ENCODE results near the gene LARGE1. TPM values are rescaled to one million over a fixed set of nuclear protein-coding genes. Genes with fewer than 3 reads are reported as not detected.

The LARGE1 gene
- polyA plus RNA-seq, 1 donor = 17.8 TPM

GRCh38 chr22:33512908-33513307, 407.4 kb downstream of the LARGE1 start:
- Histone ChIP-seq H3K36me3 (ENCODE audit: control insufficient read depth, insufficient read depth, low read length) (no peaks in the 10 kb centered on the region), H3K9me3 (ENCODE audit: control insufficient read depth, low read depth, low read length) (no peaks in the 10 kb centered on the region), H3K27ac (ENCODE audit: low read length) (no peak overlapping the region), H3K4me1 (ENCODE audit: control insufficient read depth, insufficient read depth, low read length) (peaks cover 5% of the 10 kb centered on the region), H3K27me3 (ENCODE audit: control insufficient read depth, insufficient read depth, low read length) (no peaks in the 10 kb centered on the region), H3K4me3 (ENCODE audit: low read length) (no peak overlapping the region)
- no peak for DNase-seq
- no CpG with 5 or more reads among the region's 3 CpGs for WGBS (ENCODE audit: insufficient coverage, low lambda C conversion rate)

- Histone ChIP-seq H3K27me3 (ENCODE audit: control insufficient read depth, insufficient read depth, low read length) (no peaks in the 10 kb centered on the region), H3K27ac (ENCODE audit: low read length) (no peak overlapping the region), H3K36me3 (ENCODE audit: control insufficient read depth, insufficient read depth, low read length) (no peaks in the 10 kb centered on the region), H3K4me1 (ENCODE audit: control insufficient read depth, insufficient read depth, low read length) (peaks cover under 1% of the 10 kb centered on the region), H3K9me3 (ENCODE audit: control insufficient read depth, low read depth, low read length) (no peaks in the 10 kb centered on the region), H3K4me3 (ENCODE audit: low read length) (no peak overlapping the region)
- peak in 1 of 2 donors; percentile 45 for DNase-seq
- no CpG with 5 or more reads among the region's 6 CpGs for WGBS (ENCODE audit: insufficient coverage, low lambda C conversion rate)
Measured at GRCh38 chr22:33510429-33510904, 409.8 kb downstream of the LARGE1 start.

GRCh38 chr22:33504941-33505625, 415.2 kb downstream of the LARGE1 start:
- no peaks in the 10 kb centered on the region for H3K27me3 ChIP-seq (ENCODE audit: control insufficient read depth, insufficient read depth, low read length)
- WGBS (ENCODE audit: insufficient coverage, low lambda C conversion rate) = no CpG with 5 or more reads among the region's 7 CpGs
- DNase-seq = no peak
- no peaks in the 10 kb centered on the region for H3K36me3 ChIP-seq (ENCODE audit: control insufficient read depth, insufficient read depth, low read length)
- H3K27ac ChIP-seq (ENCODE audit: low read length) = no peak overlapping the region
- H3K4me3 ChIP-seq (ENCODE audit: low read length) = no peak overlapping the region
- no peaks in the 10 kb centered on the region for H3K4me1 ChIP-seq (ENCODE audit: control insufficient read depth, insufficient read depth, low read length)
- no peaks in the 10 kb centered on the region for H3K9me3 ChIP-seq (ENCODE audit: control insufficient read depth, low read depth, low read length)

- no peak overlapping the region for H3K27ac ChIP-seq (ENCODE audit: low read length)
- no peaks in the 10 kb centered on the region for H3K36me3 ChIP-seq (ENCODE audit: control insufficient read depth, insufficient read depth, low read length)
- no peaks in the 10 kb centered on the region for H3K9me3 ChIP-seq (ENCODE audit: control insufficient read depth, low read depth, low read length)
- DNase-seq = no peak
- no peak overlapping the region for H3K4me3 ChIP-seq (ENCODE audit: low read length)
- peaks cover 9% of the 10 kb centered on the region for H3K4me1 ChIP-seq (ENCODE audit: control insufficient read depth, insufficient read depth, low read length)
- WGBS (ENCODE audit: insufficient coverage, low lambda C conversion rate) = no CpG with 5 or more reads among the region's 5 CpGs
- H3K27me3 ChIP-seq (ENCODE audit: control insufficient read depth, insufficient read depth, low read length) = no peaks in the 10 kb centered on the region
Measured at GRCh38 chr22:33496112-33496511, 424.2 kb downstream of the LARGE1 start.

GRCh38 chr22:33493476-33494205, 426.6 kb downstream of the LARGE1 start:
- Histone ChIP-seq H3K4me3 (ENCODE audit: low read length) (no peak overlapping the region), H3K27ac (ENCODE audit: low read length) (no peak overlapping the region), H3K9me3 (ENCODE audit: control insufficient read depth, low read depth, low read length) (no peaks in the 10 kb centered on the region), H3K4me1 (ENCODE audit: control insufficient read depth, insufficient read depth, low read length) (peaks cover 9% of the 10 kb centered on the region), H3K27me3 (ENCODE audit: control insufficient read depth, insufficient read depth, low read length) (no peaks in the 10 kb centered on the region), H3K36me3 (ENCODE audit: control insufficient read depth, insufficient read depth, low read length) (no peaks in the 10 kb centered on the region)
- no peak for DNase-seq
- WGBS (ENCODE audit: insufficient coverage, low lambda C conversion rate) = no CpG with 5 or more reads among the region's 4 CpGs

GRCh38 chr22:33492210-33492651, 428.0 kb downstream of the LARGE1 start:
- no peak overlapping the region for H3K27ac ChIP-seq (ENCODE audit: low read length)
- no peaks in the 10 kb centered on the region for H3K9me3 ChIP-seq (ENCODE audit: control insufficient read depth, low read depth, low read length)
- DNase-seq = peak; percentile 65 to 91
- no peak overlapping the region for H3K4me3 ChIP-seq (ENCODE audit: low read length)
- no peaks in the 10 kb centered on the region for H3K36me3 ChIP-seq (ENCODE audit: control insufficient read depth, insufficient read depth, low read length)
- peaks cover 9% of the 10 kb centered on the region for H3K4me1 ChIP-seq (ENCODE audit: control insufficient read depth, insufficient read depth, low read length)
- WGBS (ENCODE audit: insufficient coverage, low lambda C conversion rate) = no CpG with 5 or more reads among the region's 4 CpGs
- H3K27me3 ChIP-seq (ENCODE audit: control insufficient read depth, insufficient read depth, low read length) = no peaks in the 10 kb centered on the region

GRCh38 chr22:33487041-33487716, 433.1 kb downstream of the LARGE1 start:
- Histone ChIP-seq H3K27ac (ENCODE audit: low read length) (no peak overlapping the region), H3K4me1 (ENCODE audit: control insufficient read depth, insufficient read depth, low read length) (peaks cover 5% of the 10 kb centered on the region), H3K36me3 (ENCODE audit: control insufficient read depth, insufficient read depth, low read length) (no peaks in the 10 kb centered on the region), H3K27me3 (ENCODE audit: control insufficient read depth, insufficient read depth, low read length) (no peaks in the 10 kb centered on the region), H3K9me3 (ENCODE audit: control insufficient read depth, low read depth, low read length) (no peaks in the 10 kb centered on the region), H3K4me3 (ENCODE audit: low read length) (no peak overlapping the region)
- DNase-seq = no peak
- WGBS (ENCODE audit: insufficient coverage, low lambda C conversion rate) = 100% methylated on average over 2 of the region's 6 CpGs

GRCh38 chr22:33481550-33481949, 438.7 kb downstream of the LARGE1 start:
- peaks cover 4% of the 10 kb centered on the region for H3K4me1 ChIP-seq (ENCODE audit: control insufficient read depth, insufficient read depth, low read length)
- no peak for DNase-seq
- H3K27me3 ChIP-seq (ENCODE audit: control insufficient read depth, insufficient read depth, low read length) = no peaks in the 10 kb centered on the region
- no CpG with 5 or more reads among the region's 5 CpGs for WGBS (ENCODE audit: insufficient coverage, low lambda C conversion rate)
- H3K9me3 ChIP-seq (ENCODE audit: control insufficient read depth, low read depth, low read length) = no peaks in the 10 kb centered on the region
- no peak overlapping the region for H3K27ac ChIP-seq (ENCODE audit: low read length)
- H3K4me3 ChIP-seq (ENCODE audit: low read length) = no peak overlapping the region
- H3K36me3 ChIP-seq (ENCODE audit: control insufficient read depth, insufficient read depth, low read length) = no peaks in the 10 kb centered on the region

GRCh38 chr22:33477120-33478111, 442.9 kb downstream of the LARGE1 start:
- Histone ChIP-seq H3K9me3 (ENCODE audit: control insufficient read depth, low read depth, low read length) (no peaks in the 10 kb centered on the region), H3K27ac (ENCODE audit: low read length) (no peak overlapping the region), H3K4me1 (ENCODE audit: control insufficient read depth, insufficient read depth, low read length) (peaks cover 4% of the 10 kb centered on the region), H3K4me3 (ENCODE audit: low read length) (no peak overlapping the region), H3K36me3 (ENCODE audit: control insufficient read depth, insufficient read depth, low read length) (no peaks in the 10 kb centered on the region), H3K27me3 (ENCODE audit: control insufficient read depth, insufficient read depth, low read length) (no peaks in the 10 kb centered on the region)
- 73% methylated on average over 3 of the region's 13 CpGs for WGBS (ENCODE audit: insufficient coverage, low lambda C conversion rate)
- DNase-seq = peak in 1 of 2 donors; percentile 13
